ENCODE data around the gene RPS15.
A peak's percentile ranks its signal among the peaks of the same experiment; 100 is the strongest.
"Not testable (repeated sequence)": the region's sequence is repeated elsewhere in the genome, so short reads cannot be mapped to it uniquely, and the experiment has no call there.

Gene RPS15

DNA sequence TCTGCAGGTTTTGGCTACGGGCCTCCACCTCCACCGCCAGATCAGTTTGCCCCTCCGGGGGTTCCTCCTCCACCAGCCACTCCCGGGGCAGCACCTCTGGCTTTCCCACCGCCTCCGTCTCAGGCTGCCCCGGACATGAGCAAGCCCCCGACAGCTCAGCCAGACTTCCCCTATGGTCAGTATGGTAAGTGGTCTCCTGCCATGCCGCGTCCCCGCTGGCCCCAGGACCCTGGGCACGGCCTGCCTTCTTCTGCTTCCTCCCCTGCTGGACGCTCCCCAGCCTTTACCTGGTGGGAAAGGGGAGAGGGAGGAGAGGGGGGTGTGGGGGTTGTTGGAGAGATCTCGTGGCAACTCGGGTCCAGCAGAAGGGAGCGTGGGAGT lies 5.7 kb upstream of the RPS15 start:
- DNase-seq, result no peak

DNA sequence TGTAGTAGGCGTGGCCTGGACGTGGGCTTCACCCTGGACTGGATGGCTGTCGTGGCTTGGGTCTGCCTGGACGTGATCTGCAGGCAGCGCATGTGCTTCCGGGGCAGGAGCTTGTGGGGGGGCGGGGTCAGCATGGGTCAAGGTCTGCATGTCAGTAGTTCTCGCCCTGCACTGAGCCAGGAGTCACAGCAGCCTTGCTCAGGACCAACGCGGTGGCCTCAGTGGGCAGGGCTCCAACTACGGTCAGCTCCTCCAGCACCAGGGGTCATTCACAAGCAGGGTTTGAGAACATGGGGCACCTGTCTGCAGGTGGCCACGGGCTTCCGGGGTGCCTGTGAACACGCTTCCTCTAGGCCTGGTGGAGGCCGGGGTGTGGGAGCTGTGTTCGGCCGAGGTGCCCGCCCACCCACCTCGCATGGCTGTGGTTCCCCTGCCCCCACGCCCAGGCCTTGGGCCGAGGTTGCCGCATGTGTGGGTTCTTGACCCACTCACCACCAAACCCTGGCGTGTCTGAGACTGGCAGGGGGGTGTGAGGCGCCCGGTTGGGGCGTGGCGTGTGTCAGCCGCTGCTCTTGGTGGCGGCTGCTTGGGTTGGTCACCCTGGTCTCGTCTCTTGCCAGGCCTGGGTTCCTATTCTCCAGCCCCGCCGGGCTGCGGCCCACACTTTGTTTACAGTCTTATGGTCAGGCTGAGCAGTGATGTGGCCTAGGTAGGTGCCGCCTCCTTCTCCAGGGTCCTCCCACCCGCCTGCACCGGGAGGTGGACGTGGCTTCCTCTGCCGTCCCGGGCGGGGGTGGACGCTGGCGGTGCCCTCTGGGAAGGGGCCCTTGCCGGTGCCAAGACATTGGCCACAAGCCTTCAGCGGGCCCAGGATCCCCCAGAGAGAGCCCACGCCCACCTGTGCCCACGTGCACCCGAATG lies 4.8 kb upstream of the RPS15 start:
- DNase-seq, result no peak

DNA sequence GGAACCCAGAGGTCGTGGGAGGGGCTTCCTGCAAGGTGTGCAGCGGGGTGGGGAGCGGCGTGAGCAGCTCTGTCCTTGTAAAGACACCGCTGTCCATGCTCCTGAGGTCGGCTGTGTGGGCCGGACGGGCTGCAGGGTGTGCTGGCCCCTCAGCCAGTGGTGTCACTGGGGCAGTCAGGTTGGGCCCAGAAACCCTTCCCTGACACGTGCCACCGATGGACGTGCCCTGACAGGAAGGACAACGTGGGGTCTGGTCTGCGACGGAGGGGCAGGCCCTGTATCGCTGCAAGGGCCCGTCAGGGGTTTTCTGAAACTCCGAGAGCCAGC lies 4.2 kb upstream of the RPS15 start:
- DNase-seq, result no peak

DNA sequence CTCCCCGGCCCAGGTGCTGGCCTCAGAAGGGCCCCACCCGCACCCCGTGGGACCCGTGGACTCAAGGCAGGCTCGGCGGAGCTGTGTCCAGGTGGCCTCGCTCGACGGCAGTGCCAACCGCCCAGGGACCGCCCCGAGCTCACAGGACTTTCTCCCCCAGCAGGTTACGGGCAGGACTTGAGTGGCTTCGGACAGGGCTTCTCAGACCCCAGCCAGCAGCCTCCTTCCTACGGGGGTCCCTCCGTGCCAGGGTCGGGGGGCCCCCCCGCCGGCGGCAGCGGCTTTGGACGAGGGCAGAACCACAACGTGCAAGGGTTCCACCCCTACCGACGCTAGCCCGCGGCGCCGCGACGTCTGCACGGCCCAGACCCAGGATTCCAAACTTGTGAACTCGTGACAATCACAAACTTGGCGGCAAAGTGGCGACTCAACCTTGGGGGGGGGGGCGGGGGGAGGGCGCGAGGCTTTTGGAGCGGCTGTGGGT lies 3.6 kb upstream of the RPS15 start:
- DNase-seq, result no peak

DNA sequence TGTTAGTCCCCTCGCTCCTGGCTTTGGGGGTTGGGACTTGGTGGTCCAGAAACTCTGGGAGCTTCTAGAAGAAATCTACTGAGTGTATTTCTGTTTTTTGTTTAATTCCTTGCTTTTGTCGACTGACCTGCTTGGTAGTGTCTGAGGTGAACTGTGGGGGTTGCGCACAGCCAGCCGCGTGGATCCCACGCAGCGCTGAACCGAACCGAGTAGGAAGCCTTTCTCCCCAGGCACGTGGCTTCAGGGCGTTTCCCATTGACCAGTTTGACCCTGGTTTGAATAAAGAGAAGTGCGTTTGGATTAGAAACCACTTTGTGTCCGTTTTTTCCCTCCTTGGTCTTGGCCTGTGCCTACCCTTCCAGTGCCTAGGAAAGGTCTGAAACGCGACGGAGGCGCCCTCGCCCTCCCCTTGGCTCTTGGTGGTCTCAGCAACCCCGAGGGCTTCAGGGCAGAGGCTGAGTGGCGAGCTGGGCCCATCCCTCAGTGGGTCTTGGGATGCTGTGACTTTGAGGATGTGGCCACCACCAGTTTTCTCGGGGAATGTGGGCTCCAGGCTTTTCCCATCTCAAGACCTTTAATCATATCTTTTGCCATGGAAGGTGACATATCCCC lies 2.7 kb upstream of the RPS15 start:
- DNase-seq, result no peak

DNA sequence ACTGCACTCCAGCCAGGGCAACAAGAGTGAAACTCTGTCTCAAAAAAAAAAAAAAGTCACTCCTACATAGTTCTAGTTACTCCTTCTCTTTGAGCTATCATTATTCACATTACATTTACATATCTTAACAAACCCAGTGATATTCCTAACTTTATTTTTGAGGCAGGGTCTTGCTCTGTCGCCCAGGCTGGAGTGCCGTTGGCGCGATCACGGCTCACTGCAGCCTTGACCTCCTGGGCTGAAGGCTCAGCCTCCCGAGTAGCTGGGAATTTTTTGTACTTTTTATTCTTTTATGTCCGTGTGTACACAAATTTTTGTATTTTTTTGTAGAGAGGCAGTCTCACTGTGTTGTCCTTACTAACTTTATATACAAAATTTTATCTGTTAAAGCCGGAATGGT lies 587 bp upstream of the RPS15 start:
- no peak for DNase-seq

DNA sequence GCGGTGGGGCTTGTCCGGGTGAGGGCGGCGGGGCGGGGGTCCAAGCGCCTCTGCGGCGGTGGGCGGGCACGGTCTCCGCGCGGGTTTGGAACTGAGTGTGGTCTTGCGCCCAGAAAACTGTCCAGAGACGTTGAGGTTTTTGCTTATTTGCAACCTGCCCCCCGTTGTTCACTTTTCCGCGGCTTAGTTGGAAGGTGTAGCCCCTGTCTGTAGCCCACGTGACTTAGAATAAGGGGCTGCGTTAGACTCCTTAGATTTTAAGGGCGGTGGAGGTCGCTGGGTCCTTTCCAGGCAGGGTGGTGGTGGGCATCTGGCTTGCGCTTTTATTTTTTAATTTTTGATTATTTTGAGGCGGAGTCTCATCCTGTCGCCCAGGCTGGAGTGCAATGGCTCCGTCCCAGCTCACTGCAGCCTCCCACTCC lies 748 bp downstream of the RPS15 start:
- no peak for DNase-seq

DNA sequence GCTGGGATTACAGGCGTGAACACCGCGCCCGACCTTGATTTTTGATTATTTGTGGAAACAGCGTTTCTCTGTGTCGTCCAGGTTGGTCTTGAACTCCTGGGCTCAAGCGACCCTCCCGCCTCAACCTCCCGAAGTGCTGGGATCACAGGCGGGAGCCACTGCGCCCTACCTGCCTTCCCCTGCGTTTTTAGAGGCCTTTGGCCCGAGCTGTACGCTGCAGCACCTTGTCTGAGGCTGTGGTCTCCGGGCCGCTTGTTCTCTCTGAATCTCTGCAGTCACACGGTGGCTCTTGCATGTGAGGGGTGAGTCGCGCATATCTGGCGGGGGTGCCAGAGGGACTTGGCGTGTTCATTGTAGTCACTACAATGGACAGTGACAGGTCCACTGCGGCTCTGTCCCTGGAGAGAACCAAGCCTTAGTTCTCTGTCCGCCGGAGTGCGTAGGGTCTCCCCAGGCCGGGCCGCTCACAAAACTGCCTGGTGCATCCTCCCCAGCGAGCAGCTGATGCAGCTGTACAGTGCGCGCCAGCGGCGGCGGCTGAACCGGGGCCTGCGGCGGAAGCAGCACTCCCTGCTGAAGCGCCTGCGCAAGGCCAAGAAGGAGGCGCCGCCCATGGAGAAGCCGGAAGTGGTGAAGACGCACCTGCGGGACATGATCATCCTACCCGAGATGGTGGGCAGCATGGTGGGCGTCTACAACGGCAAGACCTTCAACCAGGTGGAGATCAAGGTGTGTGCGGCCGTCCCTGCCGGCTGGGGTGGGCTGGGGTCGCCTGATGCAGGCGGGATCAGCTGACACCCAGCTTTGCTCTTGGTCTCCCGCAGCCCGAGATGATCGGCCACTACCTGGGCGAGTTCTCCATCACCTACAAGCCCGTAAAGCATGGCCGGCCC lies 1.6 kb downstream of the RPS15 start:
- DNase-seq, result not testable (repeated sequence)

DNA sequence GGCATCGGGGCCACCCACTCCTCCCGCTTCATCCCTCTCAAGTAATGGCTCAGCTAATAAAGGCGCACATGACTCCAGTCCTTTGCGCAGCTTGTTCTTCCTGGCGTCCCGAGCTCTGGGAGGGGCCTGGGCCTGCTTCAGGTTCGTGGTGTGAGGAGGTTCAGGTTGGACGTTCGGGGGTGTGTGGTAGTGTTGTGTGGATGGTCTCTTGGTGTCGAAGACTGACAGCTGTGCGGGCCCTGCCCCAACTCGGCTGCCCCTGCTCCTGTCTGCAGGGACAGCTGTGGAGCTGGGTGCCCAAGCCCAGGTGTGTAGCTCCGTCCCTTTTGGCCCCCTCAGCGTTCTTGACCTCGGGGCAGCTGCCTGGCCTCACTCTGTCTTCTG lies 2.2 kb downstream of the RPS15 start:
- DNase-seq, result no peak

DNA sequence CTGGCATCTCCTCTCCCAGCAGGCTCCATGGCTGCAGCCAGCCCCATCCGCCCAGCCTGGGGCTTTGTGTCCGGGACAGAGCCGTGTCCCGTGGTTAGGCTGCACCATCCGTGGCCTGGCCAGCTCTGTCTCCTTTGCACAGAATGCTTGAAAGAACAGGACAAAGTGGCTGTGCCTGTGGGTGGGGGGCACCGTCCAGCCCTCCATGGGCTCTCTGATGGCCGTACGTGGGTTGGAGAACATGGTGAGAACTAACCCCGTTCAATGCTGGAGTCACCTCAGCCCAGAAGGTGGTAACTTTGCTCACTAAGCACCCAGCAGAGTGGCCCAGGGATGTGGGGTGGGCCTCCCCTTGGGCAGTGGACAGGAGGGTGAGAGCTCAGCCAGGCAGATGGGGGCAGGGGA lies 2.8 kb downstream of the RPS15 start:
- DNase-seq, result no peak

DNA sequence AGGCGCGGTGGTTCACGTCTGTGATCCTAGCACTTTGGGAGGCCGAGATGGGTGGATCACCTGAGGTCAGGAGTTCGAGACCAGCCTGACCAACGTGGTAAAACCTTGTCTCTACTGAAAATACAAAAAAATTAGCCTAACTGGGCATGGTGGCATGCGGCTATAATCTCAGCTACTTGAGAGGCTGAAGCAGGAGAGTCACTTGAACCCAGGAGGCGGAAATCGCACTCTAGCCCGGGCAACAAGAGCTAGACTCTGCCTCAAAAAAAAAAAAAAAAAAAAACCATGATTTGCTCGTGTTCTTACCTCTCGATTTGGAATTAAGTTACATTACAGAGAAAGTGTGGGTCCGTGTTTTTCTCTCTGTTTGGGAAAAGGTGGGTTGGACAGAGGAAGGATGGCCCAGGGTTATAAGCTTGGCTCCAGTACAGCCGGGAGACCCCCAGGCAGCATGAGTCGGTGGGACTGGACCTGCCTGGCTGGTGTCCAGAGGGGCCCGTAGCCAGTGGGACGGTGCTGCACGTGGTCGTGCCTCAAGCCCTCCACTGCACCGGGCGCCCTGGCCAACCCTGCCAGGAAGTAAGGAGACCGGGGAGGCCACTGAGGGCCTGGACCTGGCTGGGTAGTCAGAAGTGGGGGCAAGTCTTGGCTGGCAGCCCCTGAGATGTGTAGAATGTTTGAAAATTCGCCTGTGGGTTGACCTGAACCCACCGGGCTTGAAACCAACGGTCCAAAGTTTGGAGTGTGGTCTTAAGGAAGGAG lies 3.7 kb downstream of the RPS15 start:
- DNase-seq, result no peak

DNA sequence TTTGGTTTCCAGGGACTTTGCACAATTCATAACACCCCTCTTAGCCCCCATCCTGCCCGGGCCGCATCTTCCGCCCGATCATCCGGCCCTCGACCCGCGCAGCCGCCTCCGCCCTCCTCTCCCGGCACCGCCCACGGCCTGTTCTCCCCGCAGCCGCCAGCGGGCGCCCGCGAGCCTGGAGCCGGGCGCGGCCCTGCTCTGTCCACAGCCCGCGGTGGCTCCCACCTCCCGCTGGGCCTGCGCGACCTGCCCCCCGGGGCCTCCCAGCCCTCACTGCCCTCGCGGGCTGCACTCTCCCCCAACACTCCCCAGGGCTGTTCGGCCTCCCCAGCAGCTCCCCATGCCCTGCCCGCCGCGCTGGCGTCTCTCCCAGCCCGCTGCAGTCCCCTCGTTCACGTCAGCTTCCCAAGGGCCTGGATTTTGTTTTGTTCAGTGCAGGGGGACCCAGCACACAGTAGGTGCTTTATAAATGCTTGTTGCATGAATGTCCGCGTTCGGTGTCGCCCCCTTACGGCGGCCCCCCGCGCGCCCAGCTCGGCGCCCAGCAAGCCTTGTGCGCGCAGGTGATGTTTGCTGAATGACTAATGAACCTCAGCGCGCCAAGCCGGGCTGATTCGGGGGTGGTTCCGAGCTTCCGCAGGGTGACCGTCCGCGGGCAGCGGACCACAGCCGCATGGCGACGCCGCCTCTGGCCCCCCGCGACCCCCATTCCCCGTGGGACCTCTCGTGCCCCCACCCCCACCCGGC lies 7.2 kb downstream of the RPS15 start:
- DNase-seq, result peak; percentile 88

DNA sequence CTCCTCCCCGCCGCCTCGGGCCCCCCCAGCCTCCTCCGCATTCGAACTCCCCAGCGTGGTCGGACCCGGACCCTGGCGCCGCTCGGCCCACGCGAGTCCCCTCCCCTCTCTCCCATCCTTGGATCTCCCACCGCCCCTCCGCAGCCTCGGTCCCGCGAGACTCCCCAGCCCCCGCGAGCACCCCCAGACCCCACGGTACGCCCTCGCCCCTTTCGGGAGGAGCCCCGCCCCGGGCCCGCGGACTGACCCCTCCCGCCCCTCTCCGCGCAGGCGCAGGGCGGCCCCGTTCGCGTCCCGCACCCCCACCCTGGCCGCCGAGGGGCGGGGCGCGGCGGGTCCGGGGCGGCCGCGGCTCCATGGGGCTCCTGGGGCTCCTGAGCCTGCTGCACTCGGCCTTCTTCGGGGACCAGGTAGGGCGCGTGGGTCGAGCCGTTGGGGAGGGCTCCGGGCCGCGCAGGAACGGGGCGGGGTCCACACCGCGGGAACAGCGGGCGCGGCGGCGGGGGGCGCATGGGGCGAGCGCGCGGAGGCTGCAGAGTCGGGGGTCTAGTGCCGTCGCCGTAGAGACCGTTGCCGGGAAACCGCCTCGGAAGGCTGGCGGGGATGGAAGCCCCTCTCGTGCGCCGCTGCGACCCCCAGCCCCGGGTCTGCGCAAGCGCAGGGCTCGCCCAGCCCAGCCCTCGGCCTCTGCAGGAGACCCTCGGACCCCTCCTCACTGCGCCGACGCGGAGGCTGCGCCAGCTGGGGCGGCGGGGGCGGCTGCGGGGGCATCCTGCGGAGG lies 7.9 kb downstream of the RPS15 start:
- DNase-seq, result no peak

DNA sequence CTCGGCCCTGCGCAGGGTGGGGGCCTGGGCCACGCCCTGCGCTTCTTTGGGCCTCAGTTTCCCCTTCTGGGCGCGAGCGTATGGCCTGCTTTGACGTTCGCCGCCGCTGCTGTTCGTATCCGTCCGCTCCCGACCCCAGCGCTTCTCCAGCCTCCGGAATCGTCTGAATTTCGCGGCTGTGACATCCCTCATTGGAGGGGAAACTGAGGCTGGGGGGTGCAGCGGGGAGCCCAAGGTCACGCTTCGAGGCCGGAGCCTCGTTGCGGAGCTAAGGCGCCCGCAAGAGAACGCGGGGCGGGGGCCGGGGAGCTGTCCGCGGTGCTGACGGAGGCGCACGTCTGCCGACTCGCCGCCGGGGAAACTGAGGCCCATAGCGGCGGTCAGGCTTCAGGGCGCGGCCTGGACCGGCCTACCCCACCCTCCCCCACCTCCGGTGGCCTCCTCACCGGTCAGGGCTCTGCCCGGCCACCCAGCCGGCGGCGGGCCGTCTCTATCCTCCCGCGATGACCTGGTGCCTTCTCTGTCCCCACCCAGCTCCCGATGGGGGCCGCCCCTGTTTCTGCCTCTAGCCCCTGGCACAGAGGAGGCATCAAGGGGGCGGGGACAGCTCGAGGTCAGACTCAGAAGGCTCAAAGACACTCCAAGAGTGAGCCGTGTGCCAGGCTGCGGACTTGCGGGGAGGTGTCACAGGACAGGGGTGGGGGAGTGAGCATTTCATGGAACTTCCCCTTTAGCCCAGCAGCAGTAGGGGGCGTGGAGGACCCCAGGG lies 8.7 kb downstream of the RPS15 start:
- DNase-seq, result peak; percentile 65

DNA sequence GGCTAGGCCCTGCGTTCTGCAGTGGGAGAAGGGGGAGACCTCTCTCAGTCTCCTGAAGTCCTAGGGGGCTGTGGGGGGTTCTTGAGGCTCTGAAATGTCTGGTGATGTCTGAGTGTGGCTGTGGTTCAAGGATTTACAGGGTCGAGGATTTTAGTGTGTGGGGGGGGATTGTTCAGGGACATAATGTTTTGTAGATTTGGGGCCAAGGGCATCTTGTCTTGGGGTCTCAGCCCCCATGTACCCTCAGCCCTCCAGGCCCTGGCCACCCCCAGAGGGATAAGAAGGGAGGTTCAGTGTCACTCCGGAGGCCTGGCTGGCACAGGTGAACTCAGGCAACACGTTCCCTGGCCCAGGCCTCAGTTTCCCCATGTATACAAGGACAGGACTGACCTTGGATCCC lies 9.3 kb downstream of the RPS15 start:
- DNase-seq, result no peak

DNA sequence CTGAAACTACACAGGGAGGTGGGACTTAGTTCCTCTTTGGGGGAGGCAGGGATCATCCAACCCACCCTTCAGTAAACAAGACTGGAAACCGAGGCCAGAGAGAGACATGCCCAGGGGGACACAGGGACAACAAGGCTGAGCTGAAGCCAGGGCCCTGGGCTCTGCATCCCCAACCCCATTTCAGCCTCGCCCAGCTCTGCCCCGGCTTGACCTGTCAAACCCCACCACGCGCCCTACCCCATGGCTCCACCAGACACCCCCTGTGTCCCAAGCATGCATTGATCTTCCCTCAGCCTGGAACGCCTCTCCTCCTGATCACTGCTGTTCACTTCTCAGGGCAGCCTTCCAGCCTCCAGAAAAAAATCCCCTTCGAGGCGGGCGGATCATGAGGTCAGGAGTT lies 9.7 kb downstream of the RPS15 start:
- DNase-seq, result no peak

DNA sequence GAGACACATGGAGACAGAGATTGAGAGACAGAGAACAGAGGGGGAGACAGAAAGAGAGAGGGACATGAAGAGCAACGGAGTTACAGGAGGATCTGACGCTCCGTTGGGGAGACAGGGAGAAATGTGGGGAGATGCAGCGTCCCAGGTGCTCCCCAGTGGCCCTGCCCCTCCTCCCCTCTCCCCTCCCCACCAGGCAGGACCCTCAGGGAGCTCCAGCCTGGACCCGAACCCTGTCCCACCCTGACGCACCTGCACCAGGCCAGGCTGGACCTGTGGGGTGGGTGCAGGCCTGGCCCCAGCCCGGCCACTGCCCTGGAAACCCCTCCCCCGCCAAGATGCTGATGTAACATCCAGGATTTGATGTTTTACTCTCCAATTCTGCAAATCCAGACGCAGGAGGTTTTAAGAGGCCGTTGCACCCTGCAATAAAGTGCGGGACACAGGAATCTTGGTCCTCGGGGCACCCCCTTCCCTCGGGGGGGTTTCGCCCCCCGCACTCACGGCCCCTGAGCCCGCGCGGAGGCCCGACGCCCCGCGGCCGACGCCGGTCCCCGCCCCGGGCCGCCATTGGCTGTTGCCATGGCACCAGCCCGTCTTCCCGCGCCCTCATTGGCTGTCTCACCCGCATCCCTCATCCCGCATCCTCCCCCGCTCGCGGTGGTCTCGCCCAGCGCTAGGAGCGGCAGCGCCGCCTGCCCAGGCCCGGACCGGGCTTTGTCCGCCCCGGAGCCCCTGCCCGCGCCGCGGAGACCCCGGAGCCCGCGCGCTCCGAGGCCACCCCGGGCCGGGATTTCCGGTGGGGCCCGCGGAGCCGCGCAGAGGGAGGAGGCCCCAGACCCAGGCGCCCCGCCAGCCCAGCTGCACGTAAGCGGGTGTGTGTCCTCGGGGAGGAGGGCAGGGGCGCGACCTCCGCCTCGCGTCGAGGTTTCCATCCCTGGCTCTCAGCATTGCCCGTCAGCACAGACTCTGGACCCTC lies 11.6 kb downstream of the RPS15 start, which contains the start of gene APC2:
APC2 (plus strand) TSS at position 655 of the 976 bp plus-strand sequence. CDS start 2,881 bp downstream, outside the sequence.
- no peak for DNase-seq

Data from right kidney (tissue), 1 donor.